Activated CD4-positive, CD25-positive, alpha-beta regulatory T cell treated with anti-CD3 and anti-CD28 coated beads, Interleukin-2, amount 50 U/mL, for 24 hours (primary cell): ENCODE data around the gene AMY2B.
"Not testable (repeated sequence)": the region's sequence is repeated elsewhere in the genome, so short reads cannot be mapped to it uniquely, and the experiment has no call there.

ENCODE experiments used
- ATAC-seq, 2 donors: fragments of 150-1000 bp; cut with Tn5 transposase; one replicate each; pipeline ENCODE4 v1.10.0; 2021; ENCODE audit warnings: mild to moderate bottlenecking in 1 of 2, moderate library complexity in 1 of 2

AMY2B gene

DNA sequence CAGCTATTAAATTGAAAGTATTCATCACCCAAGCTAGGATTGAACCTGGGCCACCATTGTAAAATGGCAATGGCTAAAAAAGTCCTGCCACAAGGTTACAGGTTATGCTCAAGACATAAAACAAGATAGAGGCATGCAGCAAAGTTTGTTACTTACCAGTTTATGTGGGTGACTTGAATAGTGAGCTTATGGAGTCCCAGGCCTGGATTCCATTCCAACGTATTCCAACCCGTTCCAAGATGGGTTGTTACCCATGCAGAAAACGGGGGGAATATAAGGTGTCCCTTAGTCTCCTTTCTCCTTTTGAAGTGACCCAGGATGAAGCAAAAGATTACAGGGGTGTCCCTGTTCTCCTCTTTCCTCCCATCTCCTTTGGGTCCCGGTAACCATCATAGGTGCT, 56.0 kb downstream of the AMY2B start:
- not testable (repeated sequence) for ATAC-seq
